Karpas-422 (cell line): Measurements from ENCODE around the gene RBM47. TPM values are rescaled to one million over a fixed set of nuclear protein-coding genes. Genes with fewer than 3 reads are reported as not detected.

Experiments used
- DNase-seq: peaks from one replicate; pipeline ENCODE4 v3.0.0-alpha.2; 2015
- H2AFZ ChIP-seq: fragments of 200-600 bp; sonication (generic); 2 replicates; pipeline ENCODE4 v1.6.1; 2014; ENCODE audit warnings: antibody characterized with exemption, low read length, mixed read lengths
- H3K27ac ChIP-seq: fragments of 200-600 bp; sonication (generic); 2 replicates; pipeline ENCODE4 v1.5.1; 2014; ENCODE audit warnings: mild to moderate bottlenecking, low read length, moderate library complexity
- H3K27me3 ChIP-seq: fragments of 200-600 bp; sonication (generic); 2 replicates; pipeline ENCODE4 v1.6.1; 2014; ENCODE audit warnings: low read length, mixed read lengths
- H3K36me3 ChIP-seq: fragments of 200-600 bp; sonication (generic); 2 replicates; pipeline ENCODE4 v1.6.1; 2014; ENCODE audit warnings: low read length, mixed read lengths; ENCODE audit not compliant: insufficient read depth
- H3K4me1 ChIP-seq: fragments of 200-600 bp; sonication (generic); 2 replicates; pipeline ENCODE4 v1.6.1; 2014; ENCODE audit warnings: mild to moderate bottlenecking, low read length, mixed read lengths
- H3K4me2 ChIP-seq: fragments of 200-600 bp; sonication (generic); 2 replicates; pipeline ENCODE4 v1.6.1; 2014; ENCODE audit warnings: low read length, low read depth, mild to moderate bottlenecking; ENCODE audit not compliant: poor library complexity, severe bottlenecking
- H3K4me3 ChIP-seq: fragments of 200-600 bp; sonication (generic); 2 replicates; pipeline ENCODE4 v1.5.1; 2014; ENCODE audit warnings: mild to moderate bottlenecking, antibody characterized with exemption, low read length, mixed read lengths
- H3K79me2 ChIP-seq: fragments of 200-600 bp; sonication (generic); 2 replicates; pipeline ENCODE4 v1.6.1; 2014; ENCODE audit warnings: mild to moderate bottlenecking, low read length, mixed read lengths
- H3K9ac ChIP-seq: fragments of 200-600 bp; sonication (generic); 2 replicates; pipeline ENCODE4 v1.6.0; 2014; ENCODE audit warnings: low read length
- H3K9me2 ChIP-seq: fragments of 200-600 bp; sonication (generic), shearing (Covaris generic); replicated peaks from 2 replicates; pipeline ENCODE4 v1.6.0; 2014; ENCODE audit warnings: mild to moderate bottlenecking, low read length, moderate library complexity; ENCODE audit not compliant: insufficient read depth
- H3K9me3 ChIP-seq: fragments of 300-700, 200-600 bp; sonication (generic); 2 replicates; pipeline ENCODE4 v1.6.1; 2014; ENCODE audit warnings: low read length, mixed read lengths
- H4K20me1 ChIP-seq: fragments of 200-600 bp; sonication (generic); 2 replicates; pipeline ENCODE4 v1.6.1; 2014; ENCODE audit warnings: mild to moderate bottlenecking, antibody characterized with exemption, low read length, low read depth; ENCODE audit not compliant: insufficient read depth
- total RNA-seq: library from RNA; depleted of rRNA; stranded (reverse); fragments of >200 nt; shearing (Covaris generic); gene quantifications from 2 replicates; pipeline ENCODE4 v1.2.3, GENCODE V29; 2014; ENCODE audit warnings: low replicate concordance

The RBM47 gene
- total RNA-seq, 1 experiment from 2014 or later = not detected

DNA sequence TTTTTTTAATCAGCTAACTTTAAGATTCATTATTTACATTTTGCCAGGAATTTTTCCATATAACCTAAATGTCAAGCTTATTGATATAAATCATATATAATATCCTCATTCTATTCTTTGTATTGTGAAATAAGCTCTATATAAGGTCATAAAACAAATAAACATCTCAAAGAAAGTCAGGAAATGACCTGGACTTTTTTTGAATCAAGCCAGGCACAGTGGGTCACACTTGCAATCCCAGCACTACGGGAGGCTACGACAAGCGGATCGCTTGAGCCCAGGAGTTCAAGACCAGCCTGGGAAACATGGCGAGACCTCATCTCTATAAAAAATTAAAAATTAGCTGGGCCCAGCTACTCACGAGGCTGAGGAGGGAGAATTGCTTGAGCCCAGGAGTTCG lies 88.9 kb downstream of the RBM47 start:
- Histone ChIP-seq H3K4me2 (no peak overlapping the region), H3K4me3 (no peak overlapping the region), H3K27ac (no peak overlapping the region), H3K79me2 (no peaks in the 10 kb centered on the region), H3K36me3 (no peaks in the 10 kb centered on the region), H3K4me1 (peaks cover 8% of the 10 kb centered on the region), H2AFZ (no peak overlapping the region), H3K9me3 (no peaks in the 10 kb centered on the region), H3K27me3 (no peaks in the 10 kb centered on the region), H3K9ac (no peak overlapping the region), H4K20me1 (no peaks in the 10 kb centered on the region), H3K9me2 (no peaks in the 10 kb centered on the region)
- no peak for DNase-seq

DNA sequence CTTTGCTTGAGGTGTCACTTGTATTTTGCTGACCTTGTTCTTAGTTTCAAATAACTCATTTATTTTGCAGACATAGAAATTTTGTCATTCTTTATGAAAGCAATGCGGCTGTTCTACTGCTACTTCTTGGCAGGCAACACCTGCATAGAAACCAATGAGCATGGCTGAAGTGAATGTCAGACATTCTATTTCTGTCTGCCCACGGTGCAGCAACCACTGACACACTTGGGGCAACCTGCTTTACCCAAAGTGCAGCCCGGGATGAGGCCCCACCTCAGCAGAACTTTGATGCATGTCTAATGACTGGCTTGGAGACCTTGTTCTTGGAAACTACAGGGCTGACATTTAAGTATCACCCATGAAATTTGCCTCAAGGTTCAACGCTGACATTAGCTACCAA lies 93.6 kb downstream of the RBM47 start:
- no peaks in the 10 kb centered on the region for H3K79me2 ChIP-seq
- peak; percentile 84 for DNase-seq
- H2AFZ ChIP-seq = no peak overlapping the region

DNA sequence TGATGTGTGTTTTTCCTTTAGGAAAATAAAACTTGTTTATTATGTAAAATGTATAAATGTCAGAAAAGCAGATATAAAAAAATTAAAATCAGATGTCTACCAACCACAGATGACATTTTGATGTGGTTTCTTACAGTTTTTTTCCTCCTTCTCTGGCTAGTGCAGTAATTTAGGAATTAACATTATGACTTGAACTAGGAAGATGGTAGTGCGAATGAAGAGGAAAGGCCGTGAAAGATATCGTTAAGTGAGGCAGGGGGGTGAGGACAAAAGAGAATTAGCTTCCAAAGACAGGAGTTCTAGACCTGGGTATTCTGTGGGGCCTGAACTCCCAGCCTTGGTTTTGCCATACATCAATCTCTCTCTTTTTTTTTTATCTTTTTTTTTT lies 98.0 kb downstream of the RBM47 start:
- Histone ChIP-seq H3K36me3 (no peaks in the 10 kb centered on the region), H3K9me2 (no peaks in the 10 kb centered on the region), H3K4me1 (peaks cover 18% of the 10 kb centered on the region), H3K79me2 (no peaks in the 10 kb centered on the region), H3K27me3 (no peaks in the 10 kb centered on the region), H4K20me1 (no peaks in the 10 kb centered on the region), H2AFZ (no peak overlapping the region), H3K9me3 (no peaks in the 10 kb centered on the region), H3K27ac (no peak overlapping the region), H3K4me2 (no peak overlapping the region), H3K9ac (no peak overlapping the region), H3K4me3 (no peak overlapping the region)
- no peak for DNase-seq

More for the DNA sequence above, 93.6 kb downstream of the RBM47 start:
- Histone ChIP-seq H3K9me3 (no peaks in the 10 kb centered on the region), H3K4me3 (no peak overlapping the region), H3K27ac (no peak overlapping the region), H4K20me1 (no peaks in the 10 kb centered on the region), H3K9me2 (no peaks in the 10 kb centered on the region), H3K4me1 (peaks cover 18% of the 10 kb centered on the region), H3K4me2 (peak overlapping the region; percentile 3), H3K9ac (no peak overlapping the region), H3K36me3 (no peaks in the 10 kb centered on the region), H3K27me3 (no peaks in the 10 kb centered on the region)

DNA sequence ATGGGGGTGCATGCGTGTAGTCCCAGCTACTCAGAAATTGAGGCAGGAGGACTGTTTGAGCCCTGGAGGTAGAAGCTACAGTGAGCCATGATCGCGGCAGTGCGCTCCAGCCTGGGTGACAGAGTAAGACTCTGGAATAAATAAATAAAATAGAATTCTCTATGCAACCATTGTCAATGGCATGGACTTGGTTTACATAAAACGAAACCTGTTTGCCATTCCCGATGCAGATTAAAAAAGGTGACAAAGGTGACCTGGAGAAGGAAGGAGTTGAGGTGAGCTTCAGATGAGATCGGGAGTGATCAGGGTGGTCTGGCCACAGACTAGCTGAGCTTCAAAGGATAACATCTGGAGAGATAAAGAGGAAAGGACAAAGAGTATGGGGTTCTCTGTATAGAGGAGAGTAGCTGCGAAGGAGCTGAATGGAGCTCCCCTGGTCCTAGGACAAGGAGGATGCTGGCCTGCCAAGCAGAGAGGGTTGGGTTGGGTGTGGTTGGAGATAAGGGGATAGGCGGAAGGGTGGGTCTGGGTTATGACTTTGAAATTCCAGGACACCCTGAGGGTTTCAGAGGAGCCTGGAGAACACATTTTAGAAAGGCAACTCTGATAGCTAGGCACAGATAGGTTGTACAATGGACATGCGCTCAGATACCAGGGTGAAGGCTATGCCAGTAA lies 98.6 kb downstream of the RBM47 start:
- no peaks in the 10 kb centered on the region for H3K9me3 ChIP-seq
- no peak for DNase-seq
- H3K27me3 ChIP-seq = no peaks in the 10 kb centered on the region
- H3K9ac ChIP-seq = no peak overlapping the region
- H3K27ac ChIP-seq = no peak overlapping the region
- no peaks in the 10 kb centered on the region for H3K36me3 ChIP-seq
- no peaks in the 10 kb centered on the region for H3K79me2 ChIP-seq
- H4K20me1 ChIP-seq = no peaks in the 10 kb centered on the region
- H3K9me2 ChIP-seq = no peaks in the 10 kb centered on the region
- H3K4me2 ChIP-seq = no peak overlapping the region
- no peak overlapping the region for H2AFZ ChIP-seq
- no peak overlapping the region for H3K4me3 ChIP-seq
- H3K4me1 ChIP-seq = peaks cover 13% of the 10 kb centered on the region

DNA sequence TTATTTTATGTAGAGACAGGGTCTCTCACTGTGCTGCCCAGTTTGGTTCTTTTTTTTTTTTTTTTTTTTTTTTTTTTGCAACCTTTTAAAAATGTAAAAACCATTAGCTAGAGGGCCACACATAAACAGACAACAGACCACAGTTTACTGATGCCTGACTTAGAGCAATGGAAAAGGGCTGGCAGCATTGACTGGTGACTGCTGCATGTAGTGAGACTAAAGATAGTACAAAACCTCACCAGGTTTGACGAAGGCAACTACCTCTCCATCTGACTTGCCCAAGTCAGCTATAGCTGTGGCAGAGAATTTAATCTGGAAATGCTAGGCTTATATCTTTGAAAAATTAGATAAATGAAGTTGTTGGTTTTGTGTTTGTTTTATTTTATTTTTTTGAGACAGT lies 102.9 kb downstream of the RBM47 start:
- Histone ChIP-seq H2AFZ (no peak overlapping the region), H3K9me2 (no peaks in the 10 kb centered on the region), H4K20me1 (no peaks in the 10 kb centered on the region), H3K4me3 (no peak overlapping the region), H3K9ac (no peak overlapping the region), H3K27ac (no peak overlapping the region), H3K4me2 (no peak overlapping the region), H3K9me3 (no peaks in the 10 kb centered on the region), H3K4me1 (0 out of 2 replicates have a peak, but pooled peaks cover 1% of the 10 kb centered on the region), H3K79me2 (no peaks in the 10 kb centered on the region), H3K27me3 (no peaks in the 10 kb centered on the region), H3K36me3 (no peaks in the 10 kb centered on the region)
- no peak for DNase-seq

DNA sequence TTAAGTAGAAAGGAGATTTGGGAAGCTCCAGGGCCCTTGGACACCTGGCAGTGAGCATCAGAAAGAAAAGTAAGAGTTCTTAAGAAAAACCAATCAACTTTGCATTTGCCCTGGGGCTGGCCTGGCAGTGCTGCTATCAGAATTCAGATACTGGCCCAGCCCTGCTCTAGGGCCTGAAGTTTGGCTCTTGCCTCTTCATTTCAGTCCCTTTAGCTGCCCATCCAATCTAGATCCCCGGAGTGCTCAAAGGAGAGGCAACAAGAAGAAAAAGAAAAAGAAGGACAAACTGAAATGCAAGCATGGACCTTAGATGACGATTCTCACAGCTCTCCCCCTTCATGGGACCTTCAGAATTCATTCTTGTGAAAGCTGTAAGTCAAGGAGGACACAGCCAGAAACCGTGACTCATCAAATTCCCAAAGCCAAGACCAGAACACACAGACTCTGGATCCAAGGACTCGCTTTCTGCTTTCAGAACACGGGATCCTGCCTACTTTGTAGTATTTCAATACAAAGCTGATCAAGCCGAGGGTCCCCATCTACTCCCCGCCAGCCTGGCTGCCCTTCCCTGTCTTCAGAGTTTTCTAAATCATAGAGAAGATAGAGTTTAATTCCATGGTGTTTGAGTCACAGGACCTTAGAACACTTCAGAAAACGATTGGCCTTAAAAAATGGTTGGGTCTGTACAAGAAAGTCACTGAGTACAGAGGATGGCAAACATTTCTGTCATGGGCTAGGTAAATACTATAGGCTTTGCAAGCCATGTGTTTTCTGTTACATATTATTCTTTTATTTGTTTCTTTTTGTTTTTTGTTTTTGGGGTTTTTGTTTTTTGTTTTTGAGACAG lies 103.7 kb downstream of the RBM47 start:
- Histone ChIP-seq H3K4me1 (0 out of 2 replicates have a peak, but pooled peaks cover 4% of the 10 kb centered on the region), H3K79me2 (no peaks in the 10 kb centered on the region), H3K9me2 (no peaks in the 10 kb centered on the region), H2AFZ (no peak overlapping the region), H3K27ac (no peak overlapping the region), H3K4me2 (no peak overlapping the region), H3K36me3 (no peaks in the 10 kb centered on the region), H3K9ac (no peak overlapping the region), H3K4me3 (no peak overlapping the region), H3K9me3 (no peaks in the 10 kb centered on the region), H4K20me1 (no peaks in the 10 kb centered on the region), H3K27me3 (no peaks in the 10 kb centered on the region)
- no peak for DNase-seq

DNA sequence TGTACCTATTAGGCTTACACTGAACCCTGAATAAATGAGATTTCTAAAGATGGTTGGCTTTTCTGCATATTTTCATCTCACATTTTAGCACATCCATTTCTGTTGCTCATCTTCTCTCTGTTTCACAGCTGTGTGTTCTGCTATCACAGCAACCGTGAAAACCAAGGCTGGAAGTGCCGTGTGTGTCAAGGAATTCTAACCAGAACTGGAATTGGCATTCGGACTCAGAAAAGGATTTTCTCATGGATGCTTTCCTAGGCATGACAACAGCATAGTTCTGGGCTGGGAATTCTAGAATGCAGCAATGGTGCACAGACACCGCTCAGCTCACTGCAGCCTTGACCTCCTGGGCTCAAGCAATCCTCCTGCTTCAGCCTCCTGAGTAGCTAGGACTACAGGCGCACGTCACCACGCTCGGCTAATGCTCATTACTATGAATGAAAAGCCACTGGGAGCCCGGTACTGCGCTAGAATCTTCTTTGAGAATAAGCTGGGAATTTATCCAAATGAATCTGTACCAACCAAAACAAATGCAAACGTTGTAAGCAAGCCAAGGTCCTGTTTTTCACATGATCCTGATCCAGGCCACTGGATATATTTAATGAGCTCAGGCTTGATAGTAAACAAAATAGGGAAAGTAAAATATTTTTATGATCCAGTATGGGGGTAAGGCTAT lies 105.2 kb downstream of the RBM47 start:
- no peaks in the 10 kb centered on the region for H3K79me2 ChIP-seq
- no peak overlapping the region for H2AFZ ChIP-seq
- H3K9ac ChIP-seq = no peak overlapping the region
- H3K9me2 ChIP-seq = no peaks in the 10 kb centered on the region
- no peak overlapping the region for H3K27ac ChIP-seq
- H3K9me3 ChIP-seq = no peaks in the 10 kb centered on the region
- H3K4me2 ChIP-seq = no peak overlapping the region
- no peaks in the 10 kb centered on the region for H3K36me3 ChIP-seq
- DNase-seq = no peak
- H3K4me3 ChIP-seq = no peak overlapping the region
- 0 out of 2 replicates have a peak, but pooled peaks cover 4% of the 10 kb centered on the region for H3K4me1 ChIP-seq
- H3K27me3 ChIP-seq = no peaks in the 10 kb centered on the region
- no peaks in the 10 kb centered on the region for H4K20me1 ChIP-seq

DNA sequence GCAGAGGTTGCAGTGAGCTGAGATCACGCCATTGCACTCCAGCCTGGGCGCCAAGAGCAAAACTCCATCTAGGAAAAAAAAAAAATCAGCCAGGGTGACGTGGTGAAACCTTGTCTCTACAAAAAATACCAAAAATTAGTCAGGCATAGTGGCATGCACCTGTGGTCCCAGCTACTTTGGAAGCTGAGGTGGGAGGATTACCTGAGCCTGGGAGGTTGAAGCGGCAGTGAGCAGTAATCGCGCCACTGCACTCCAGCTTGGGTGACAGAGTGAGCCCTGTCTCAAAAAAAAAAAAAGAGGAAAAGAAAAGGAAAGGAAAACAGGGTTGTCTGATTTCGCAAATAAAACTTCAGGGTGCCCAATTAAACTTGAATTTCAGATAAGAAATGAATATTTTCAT lies 106.1 kb downstream of the RBM47 start:
- no peak for DNase-seq
- Histone ChIP-seq H3K4me1 (0 out of 2 replicates have a peak, but pooled peaks cover 4% of the 10 kb centered on the region), H3K9ac (no peak overlapping the region), H2AFZ (no peak overlapping the region), H3K4me3 (no peak overlapping the region), H3K27ac (no peak overlapping the region), H4K20me1 (no peaks in the 10 kb centered on the region), H3K9me2 (no peaks in the 10 kb centered on the region), H3K27me3 (no peaks in the 10 kb centered on the region), H3K4me2 (no peak overlapping the region), H3K79me2 (no peaks in the 10 kb centered on the region), H3K36me3 (no peaks in the 10 kb centered on the region), H3K9me3 (no peaks in the 10 kb centered on the region)
